GM12873 (cell line): Measurements from ENCODE around the gene HELZ.

Experiments
- TF ChIP-seq, protein P1 (sequence below): IDR thresholded peaks from 2 replicates; pipeline ENCODE4 v1.5.1; 2012; ENCODE audit warnings: low read depth, mild to moderate bottlenecking, moderate library complexity, low read length, control low read depth; ENCODE audit not compliant: insufficient read depth; ENCODE audit errors: missing control alignments

The HELZ gene

DNA sequence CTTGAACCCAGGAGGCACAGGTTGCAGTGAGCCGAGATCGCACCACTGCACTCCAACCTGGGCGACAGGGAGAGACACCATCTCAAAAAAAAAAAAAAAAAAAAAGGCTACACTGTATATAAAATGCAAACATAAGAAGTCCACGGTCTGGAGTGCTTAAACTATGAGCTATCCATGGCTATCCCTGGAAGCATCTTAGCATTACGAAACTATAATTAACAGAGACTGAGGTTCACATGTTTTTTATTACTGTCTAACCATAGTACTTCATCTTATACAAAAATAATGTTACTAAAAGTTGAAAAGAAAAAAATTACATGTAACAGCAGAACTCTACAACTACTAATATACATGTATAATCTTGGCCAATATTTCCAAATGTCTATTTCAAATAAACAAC is 32.8 kb downstream of the HELZ start:
- TF ChIP-seq, protein P1, sequence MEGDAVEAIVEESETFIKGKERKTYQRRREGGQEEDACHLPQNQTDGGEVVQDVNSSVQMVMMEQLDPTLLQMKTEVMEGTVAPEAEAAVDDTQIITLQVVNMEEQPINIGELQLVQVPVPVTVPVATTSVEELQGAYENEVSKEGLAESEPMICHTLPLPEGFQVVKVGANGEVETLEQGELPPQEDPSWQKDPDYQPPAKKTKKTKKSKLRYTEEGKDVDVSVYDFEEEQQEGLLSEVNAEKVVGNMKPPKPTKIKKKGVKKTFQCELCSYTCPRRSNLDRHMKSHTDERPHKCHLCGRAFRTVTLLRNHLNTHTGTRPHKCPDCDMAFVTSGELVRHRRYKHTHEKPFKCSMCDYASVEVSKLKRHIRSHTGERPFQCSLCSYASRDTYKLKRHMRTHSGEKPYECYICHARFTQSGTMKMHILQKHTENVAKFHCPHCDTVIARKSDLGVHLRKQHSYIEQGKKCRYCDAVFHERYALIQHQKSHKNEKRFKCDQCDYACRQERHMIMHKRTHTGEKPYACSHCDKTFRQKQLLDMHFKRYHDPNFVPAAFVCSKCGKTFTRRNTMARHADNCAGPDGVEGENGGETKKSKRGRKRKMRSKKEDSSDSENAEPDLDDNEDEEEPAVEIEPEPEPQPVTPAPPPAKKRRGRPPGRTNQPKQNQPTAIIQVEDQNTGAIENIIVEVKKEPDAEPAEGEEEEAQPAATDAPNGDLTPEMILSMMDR = no peak

GRCh38 chr17:67211742-67212141 is 33.3 kb downstream of the HELZ start:
- TF ChIP-seq, protein P1 = no peak

GRCh38 chr17:67210915-67211314 is 34.1 kb downstream of the HELZ start:
- TF ChIP-seq, protein P1 = no peak

GRCh38 chr17:67208232-67208631 is 36.8 kb downstream of the HELZ start:
- TF ChIP-seq, protein P1 = no peak

GRCh38 chr17:67203818-67204217 is 41.2 kb downstream of the HELZ start:
- TF ChIP-seq, protein P1 = no peak

- TF ChIP-seq, protein P1 = no peak
Observed at GRCh38 chr17:67202503-67202902, 42.5 kb downstream of the HELZ start.

GRCh38 chr17:67200727-67201301 is 44.2 kb downstream of the HELZ start:
- TF ChIP-seq, protein P1 = peak; percentile 66
